HG03354 (cell line): ENCODE results near the gene PHC2.

Source experiments
- ATAC-seq: cut with Tn5 transposase; IDR thresholded peaks from one replicate; pipeline ENCODE4 v1.9.1; 2021; ENCODE audit warnings: mild to moderate bottlenecking; ENCODE audit not compliant: unreplicated experiment, poor library complexity, severe bottlenecking

The PHC2 gene

DNA sequence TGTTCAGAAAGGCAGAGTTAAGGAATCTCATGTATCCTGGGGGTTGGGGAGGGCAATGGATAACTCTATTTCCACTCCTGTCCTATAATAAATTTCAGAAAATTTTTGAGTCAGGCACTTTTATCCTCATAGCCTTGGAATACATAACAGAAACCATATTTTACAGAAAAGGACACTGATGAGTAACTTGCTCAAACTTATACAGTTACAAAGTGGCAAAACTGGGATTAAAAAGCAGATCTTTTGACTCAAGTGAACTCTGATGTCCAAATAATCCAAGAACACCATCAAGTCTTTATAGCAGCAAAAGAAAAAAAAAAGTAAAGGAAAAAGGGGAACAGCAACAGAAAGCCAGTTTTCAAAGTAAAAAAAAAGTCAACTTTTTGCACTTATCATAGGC lies 36.9 kb downstream of the PHC2 start:
- ATAC-seq, result no peak

DNA sequence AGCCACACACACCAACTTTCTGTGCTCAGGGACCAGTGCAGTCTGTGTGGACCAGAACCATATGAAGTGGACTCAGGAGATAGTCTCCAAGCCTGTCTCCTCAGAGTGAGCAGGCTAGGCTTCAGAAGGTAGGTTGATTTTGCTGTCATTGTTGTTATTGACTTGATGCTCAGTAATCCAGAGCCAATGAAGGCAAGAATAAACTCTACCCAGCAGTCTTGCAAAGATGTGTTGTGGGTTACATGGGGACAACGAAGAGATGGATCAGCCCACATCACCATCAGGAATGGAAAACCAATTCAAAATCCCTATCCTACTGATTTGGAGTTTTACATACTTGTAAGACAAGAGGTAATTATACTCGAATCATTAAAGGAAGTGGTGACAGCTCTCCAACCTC lies 37.4 kb downstream of the PHC2 start:
- no peak for ATAC-seq

DNA sequence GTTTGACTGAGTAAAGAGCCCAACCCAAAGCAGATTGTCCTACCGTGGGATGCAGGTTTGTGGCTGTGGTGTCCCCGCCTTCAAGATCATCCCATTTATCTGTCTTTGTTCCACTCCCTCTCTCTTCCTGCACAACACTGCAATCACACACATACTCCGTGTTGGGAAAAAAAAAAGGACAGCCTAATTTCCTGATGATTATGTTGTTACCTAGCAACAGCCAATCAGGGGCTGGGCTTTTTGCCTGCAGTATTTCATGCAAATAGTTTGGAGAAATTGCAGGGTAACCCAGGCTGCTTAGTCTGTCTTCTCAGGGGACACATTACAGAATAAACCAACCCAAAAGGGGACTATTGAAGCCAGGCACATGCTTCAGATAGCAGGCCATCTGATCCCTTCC lies 38.3 kb downstream of the PHC2 start:
- ATAC-seq, result no peak

DNA sequence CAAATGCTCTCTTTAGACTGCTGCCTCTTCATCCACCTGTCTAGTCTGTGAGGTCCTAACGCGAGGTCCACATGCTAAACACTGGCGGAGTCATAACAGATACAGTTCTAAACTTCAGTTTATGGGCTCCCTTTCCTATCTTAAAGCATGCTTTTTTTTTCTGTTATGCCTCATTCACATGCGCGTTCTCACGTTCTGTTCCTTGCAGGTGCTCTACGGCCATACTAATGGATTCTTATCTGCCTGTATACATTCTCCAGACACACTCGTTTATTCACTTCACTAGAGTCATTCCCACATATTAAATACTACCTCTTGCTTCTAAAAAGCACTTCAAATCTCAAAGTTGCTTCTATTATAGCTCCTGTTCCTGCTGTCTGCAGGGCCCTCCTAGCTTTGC lies 38.7 kb downstream of the PHC2 start:
- ATAC-seq, result no peak

DNA sequence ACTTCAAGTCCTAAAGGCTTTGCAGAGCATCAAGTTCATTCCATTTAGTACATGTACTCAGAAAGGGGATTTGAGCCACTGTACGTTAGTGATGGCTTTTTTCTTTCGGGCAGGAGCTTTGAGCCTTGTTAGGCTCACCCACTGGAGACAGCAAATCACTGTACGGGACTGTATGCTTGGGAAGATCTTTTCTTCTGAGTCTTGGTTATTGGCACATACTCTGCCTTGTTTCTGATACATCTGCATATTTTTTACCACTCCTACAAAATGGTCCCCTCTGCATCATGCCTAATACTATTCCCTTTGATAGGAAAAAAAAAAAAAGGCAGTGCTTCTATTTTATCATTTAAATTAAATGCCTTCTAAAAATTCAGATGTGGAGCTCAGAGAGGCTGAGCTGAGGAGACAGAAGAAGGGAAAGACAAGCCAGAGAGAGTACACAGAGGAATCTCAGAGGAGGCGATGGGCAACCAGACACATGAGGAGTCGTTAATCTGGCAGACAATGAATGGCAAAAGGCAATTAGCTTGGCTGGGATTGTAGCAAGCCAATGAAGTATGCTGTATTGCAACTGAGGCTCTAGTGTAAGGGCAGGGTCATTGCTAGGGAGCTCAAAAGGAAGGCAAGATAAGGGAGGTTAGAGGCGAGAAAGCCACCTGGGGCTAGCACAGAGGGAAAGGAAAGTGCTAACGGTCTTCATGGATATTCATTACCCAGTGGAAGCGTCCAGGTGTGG lies 39.4 kb downstream of the PHC2 start:
- no peak for ATAC-seq

DNA sequence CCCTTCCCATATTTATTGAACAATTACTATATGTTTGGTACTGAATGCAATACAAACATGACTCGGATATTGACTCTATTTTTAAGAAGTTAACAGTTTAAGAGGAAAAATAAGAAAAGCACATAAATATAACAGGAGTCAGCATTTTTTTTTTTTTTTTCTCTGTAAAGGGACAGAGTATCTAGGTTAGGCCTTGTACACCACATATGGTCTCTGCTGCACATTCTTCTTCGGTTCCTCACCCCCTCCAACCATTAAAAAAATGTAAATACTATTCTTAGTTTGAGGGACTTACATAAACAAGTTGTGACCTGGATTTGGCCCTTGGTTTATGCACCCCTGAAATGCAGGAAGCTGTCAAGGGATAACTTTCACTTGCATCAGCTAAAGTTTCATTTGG lies 40.4 kb downstream of the PHC2 start:
- ATAC-seq, result no peak

DNA sequence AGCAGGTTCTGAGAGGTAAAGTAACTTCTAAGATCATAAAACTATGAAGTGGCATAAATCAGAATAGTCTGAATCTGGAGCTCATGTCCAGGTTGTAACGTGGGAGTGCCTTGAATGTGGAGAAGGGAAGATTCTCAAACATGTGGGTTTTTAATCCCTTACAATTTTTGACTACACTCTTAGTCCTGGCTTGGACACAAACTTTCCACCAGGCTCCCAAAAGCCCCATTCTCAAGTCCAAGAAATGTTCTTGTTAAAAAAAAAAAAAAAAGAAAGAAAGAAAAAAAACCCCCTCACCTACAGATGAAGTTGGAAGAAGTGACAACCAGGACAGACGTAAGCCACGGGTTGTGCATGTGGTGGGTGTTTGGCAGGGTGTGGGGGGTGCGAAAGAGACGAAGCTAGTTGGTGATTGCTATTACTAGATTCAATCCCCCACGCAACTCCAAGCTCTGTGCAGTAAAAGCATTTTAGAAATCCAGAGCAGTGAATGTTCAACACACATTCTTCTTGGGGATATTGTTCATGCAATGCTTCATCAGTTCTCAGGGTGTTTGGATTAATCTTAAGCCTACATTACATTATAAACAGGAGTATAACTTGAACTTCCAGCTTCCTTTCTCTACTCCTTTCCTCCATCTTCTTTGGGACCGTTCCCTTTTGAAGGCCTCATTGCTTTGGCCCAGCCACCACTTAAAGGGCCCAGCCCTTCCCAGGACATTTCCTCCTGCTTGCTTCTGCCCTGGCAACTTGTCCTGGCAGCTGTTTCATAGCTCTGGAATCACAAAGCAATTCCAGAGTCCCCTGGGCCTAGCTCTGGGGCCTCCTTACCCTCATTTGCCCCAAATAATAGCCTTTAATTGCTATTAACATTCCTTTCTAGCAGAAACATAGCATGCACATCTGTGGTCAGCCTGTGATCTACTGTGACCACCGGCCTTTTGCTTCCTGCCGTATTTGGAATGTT lies 41.8 kb downstream of the PHC2 start:
- ATAC-seq, result no peak

DNA sequence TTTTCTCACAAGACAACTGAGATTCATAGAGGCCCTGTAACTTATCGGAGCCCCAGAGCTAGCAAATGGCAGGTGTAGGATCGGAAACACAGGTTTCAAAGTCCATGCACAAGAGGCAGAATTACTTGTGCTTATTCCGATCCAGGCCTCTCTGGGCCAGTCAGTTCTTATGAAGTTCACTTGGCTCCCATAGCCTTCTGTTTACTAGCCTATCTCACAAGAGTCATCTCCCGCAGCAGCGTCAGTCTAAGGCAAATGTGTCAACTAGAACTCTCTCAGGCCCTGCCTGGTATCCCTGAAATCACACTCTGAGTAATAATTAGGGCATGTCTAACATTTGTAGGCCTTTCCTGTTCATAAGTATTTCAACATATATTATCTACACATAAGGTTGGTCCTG lies 43.3 kb downstream of the PHC2 start:
- no peak for ATAC-seq

DNA sequence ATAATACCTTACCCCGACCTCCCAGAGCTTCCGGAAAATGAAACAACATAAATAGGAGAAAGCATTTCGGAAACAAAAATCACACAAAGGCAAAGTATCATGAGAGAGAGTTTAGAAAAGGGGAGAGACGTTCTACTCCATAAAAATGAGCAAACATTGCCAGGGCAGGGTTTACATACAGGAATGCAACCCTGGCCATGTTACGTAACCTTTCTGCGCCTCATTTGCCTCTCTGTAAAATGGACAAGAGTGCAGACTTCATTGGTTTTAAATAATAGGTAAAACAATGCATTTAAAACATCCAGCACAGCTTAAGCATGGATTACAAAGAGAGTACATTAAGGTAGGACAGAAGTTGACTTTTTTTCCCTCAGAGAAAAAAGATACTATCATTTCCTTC lies 45.6 kb downstream of the PHC2 start:
- no peak for ATAC-seq

DNA sequence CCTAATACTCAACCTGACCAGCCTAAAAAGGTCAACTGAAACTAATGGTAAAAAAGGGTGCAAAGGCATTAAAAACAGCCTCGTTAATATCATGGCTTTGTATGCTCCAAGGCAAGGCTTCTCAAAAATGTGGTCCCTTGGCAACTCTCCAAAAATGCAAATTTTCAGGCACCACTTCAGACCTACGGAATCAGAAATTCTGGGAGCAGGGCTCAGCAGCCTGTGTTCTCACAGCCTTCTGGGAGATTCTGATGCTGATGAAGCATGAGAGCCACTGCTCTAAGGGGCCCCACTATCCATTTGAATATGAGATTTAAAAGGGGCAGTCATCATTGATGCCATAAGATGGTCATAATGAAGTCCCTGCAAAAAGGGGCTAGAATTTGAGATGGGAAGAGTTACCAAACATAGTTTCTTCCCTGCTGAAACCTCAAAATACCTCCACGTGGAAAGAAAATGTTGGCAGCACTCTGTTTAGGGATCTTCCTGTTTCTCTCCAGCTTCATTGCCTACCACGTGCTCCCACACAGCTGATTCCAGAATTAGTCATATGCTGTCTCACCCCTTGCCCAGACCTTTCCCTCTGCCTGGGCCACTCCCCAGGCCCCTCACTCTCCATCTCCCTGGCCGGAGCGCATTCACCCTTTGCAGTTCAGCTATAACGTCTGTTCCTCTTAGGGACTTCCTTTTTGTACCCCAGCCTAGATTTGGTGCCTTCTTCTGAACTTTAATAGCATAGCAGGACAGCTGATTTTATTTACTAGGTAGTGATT lies 46.7 kb downstream of the PHC2 start:
- ATAC-seq, result no peak

DNA sequence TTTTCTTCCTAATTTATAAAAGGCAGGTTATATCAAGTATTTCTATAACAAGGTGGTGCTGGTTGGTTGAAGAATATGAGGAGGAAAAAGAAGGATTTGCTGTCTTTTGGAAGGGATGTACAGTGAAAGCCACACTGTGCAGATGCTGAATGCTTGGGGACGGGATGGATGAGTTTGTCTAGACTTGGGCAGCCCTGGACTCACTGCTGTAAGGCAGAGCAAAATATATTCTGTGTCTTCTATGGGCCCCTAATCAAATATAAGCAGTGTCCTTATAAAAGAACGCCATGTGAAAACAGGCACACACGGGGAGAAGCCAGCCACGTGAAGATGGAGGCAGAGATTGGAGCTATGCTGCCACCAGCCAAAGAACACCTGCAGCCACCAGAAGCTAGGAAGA lies 47.4 kb downstream of the PHC2 start:
- ATAC-seq, result no peak

DNA sequence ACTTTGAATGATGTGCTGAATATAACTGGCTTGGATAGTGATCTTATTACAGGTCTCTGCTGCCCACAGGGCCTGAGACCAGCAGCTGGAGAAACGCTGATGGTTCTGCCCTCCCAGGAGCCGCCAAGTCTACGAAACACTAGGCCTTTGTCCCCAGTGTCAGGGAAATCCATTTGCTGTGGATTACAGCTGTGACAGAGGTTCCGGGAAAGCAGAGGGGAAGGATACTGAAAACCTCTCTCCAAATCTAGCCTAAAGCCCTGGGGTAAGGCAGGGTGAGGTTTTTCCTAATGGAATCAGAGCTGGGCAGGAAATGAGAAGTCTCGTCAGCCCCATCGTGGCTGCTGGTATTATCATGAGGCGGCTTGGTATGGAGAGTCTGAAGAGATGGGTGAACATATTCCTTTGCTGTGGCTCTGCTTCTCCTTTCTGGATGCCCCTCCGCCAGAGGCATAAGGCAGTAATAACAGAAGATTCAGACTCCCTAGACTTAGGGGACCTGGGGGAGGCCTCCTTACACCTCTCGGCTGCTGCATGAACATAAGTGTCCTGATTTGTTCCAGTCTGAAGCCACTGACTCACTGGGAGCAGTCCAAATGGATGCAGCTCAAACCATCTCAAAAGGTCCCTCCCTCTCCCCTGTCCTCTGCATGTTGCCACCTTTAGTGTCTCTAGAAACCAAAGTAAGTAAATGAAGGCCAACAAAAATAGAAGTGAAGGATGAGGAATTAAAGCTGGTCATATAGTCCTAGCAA lies 48.1 kb downstream of the PHC2 start:
- ATAC-seq, result no peak

DNA sequence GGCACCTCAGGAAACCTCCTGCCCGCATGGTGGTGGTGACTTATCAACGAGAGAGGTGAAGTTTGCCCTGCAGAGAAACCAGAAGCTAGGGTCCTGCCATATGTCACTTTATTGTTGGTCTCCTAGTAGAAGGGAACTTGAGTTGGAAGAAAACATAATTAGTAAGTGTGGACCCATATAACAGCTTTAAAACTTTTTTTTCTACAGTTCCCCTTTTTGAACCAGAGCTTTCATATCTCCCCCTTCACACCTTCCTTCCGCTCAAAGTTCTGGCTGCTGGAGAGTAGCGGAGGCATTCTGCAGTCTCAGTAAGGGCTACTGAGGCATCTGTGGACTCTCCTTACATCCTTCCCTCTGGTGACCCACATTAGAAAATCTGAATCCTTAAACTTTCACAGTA lies 48.9 kb downstream of the PHC2 start:
- no peak for ATAC-seq

DNA sequence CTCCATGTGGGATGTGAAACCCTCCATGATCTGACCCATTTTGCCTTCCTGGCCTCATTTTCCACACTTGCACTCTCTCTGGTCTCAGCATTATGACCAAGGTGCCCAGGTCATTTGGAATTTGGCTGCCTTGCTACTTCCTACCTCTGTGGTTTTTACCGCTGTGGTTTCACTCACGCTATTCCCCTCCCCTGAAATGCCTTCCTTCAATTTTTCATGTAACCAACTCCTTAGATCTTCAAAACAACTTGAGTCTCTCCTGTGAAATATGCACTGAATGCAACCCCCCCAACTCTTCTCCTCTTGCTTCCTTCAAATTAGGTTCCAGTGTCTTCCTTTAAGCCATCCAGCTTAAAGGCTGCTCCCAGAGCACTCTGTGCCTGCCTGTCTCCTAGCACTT lies 50.1 kb downstream of the PHC2 start:
- no peak for ATAC-seq

DNA sequence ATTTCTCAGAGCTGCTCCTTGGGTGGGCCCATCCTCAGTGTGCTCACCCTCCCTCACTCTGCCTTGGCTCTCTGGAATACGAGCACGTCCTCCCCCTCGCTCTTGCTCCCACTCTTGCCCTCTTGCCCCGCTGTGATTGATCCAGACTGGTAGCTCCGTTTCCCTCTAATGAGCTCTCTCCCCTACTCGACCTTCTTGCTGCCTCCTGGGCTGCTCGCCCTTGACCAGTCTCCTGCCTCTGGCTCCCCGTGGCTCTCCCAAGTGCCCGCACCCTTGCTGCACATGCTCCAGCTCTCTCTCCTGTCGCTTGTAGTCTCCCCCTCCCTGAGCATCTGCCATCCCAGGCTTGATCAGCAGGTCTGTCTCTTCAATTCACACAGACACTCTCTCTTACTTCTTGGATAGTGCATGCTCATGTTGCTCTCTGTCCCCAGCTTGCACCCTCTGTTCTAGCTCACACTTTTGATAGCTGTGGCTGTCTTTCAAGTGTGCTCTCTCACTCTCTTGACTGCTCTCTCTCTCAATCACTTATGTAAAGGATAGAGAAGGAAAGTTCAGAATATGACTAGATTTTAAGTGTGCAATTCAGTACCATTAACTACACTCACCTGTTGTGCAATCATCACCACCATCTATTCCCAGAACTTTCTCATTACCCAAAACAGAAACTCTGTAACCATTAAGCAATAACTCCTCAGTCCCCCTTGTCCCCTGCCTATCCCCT lies 51.1 kb downstream of the PHC2 start:
- ATAC-seq, result no peak

DNA sequence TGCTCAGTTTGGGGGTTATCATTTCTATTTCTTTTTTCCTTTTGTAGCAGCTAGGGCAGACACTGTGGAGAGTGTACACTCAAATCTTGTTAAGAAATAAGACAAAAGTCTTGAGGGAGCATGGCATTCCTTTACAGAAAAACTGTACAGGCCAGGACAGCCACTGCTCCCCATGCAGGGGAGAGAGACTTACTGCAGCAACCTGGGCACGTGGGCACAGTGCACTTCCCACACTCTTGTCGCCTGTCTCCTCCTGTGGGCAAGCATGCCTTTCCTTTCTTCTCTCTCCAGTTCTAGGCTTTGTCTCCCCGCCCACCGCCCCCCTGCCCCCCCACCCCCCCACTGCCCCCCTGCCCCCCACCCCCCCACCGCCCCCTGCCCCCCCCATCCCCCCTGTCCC lies 51.9 kb downstream of the PHC2 start:
- no peak for ATAC-seq

DNA sequence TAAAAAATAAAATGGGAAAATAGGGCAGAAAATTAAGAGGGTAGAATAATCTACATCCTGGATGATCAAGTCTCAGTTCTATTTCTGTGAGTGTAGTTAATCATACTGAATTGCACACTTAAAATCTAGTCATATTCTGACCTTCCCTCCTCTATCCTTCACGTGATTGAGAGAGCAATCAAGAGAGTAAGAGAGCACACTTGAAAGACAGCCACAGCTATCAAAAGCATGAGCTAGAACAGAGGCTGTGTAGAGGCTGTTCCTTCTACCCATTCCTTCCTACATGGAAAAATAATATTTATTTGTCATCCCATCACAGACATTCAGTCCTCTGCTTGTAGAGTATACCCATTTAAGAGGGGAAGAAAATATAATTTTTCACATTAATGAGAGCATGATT lies 52.4 kb downstream of the PHC2 start:
- ATAC-seq, result no peak

DNA sequence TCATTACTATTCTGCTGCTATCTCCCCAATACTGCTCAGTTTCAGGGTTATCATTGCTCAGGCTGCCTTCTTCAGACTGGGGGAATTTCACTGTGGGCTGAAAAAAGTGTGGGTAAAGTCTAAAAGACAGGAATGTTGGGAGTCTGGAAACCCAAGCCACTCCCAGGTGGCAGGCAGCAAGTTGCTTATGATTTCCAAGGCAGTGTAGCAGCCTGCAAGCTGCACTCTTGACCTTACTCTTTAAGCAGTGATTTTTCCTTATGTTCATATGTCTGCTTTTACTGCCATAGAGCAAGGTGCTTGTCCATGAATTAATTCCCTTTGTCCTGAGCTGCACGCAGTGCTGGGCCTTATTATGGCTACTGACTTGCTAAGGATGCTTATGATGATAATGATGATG lies 53.1 kb downstream of the PHC2 start:
- ATAC-seq, result no peak

DNA sequence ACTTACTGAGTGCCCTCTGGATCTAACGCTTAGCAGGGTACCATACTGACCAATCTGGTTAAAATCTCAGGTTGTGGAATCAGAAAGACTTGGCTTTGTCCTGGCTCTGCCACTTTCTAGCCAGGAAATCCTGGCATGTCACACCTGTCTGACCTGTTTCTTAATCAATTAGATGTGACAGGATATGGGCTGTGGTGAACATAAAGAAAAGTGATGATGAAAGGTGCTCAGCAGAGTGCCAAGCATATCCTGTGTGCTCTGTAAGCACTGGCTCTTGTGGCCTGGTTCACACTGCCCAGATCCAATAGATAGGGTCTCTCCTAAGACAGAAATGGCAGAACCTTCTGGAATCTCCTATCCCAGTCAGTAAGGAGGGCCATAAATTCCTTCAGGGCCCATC lies 53.9 kb downstream of the PHC2 start:
- ATAC-seq, result no peak
